HG03175 (cell line): Measurements from ENCODE around the gene HIVEP3.
A peak's percentile ranks its signal among the peaks of the same experiment; 100 is the strongest.
"Not testable (repeated sequence)": the region's sequence is repeated elsewhere in the genome, so short reads cannot be mapped to it uniquely, and the experiment has no call there.

Experiments
- ATAC-seq: cut with Tn5 transposase; IDR thresholded peaks from one replicate; pipeline ENCODE4 v1.9.1; 2021; ENCODE audit warnings: mild to moderate bottlenecking, moderate library complexity; ENCODE audit not compliant: unreplicated experiment

Gene HIVEP3

GRCh38 chr1:41924911-41925310, 6.2 kb upstream of the HIVEP3 start:
- no peak for ATAC-seq

- ATAC-seq, result not testable (repeated sequence)
These were observed 2.5 kb upstream of the HIVEP3 start for GRCh38 chr1:41921271-41921670.

- no peak for ATAC-seq
These were observed 1.9 kb upstream of the HIVEP3 start for GRCh38 chr1:41920658-41921057.

GRCh38 chr1:41919764-41920397, 1.2 kb upstream of the HIVEP3 start:
- peak; percentile 78 for ATAC-seq

GRCh38 chr1:41919131-41919530, 409 bp upstream of the HIVEP3 start:
- no peak for ATAC-seq

GRCh38 chr1:41917835-41918449, 780 bp downstream of the HIVEP3 start:
- no peak for ATAC-seq

GRCh38 chr1:41917076-41917475, 1.6 kb downstream of the HIVEP3 start:
- ATAC-seq, result no peak

- ATAC-seq, result no peak
These were observed 2.7 kb downstream of the HIVEP3 start for GRCh38 chr1:41915786-41916571.

- no peak for ATAC-seq
These were observed 4.2 kb downstream of the HIVEP3 start for GRCh38 chr1:41914516-41914915.

GRCh38 chr1:41913014-41913413, 5.7 kb downstream of the HIVEP3 start:
- ATAC-seq, result no peak

- ATAC-seq, result no peak
These were observed 10.3 kb downstream of the HIVEP3 start for GRCh38 chr1:41908288-41908895.

- ATAC-seq, result no peak
These were observed 11.3 kb downstream of the HIVEP3 start for GRCh38 chr1:41907446-41907845.

- ATAC-seq, result no peak
These were observed 11.8 kb downstream of the HIVEP3 start for GRCh38 chr1:41906943-41907342.

- no peak for ATAC-seq
These were observed 13.5 kb downstream of the HIVEP3 start for GRCh38 chr1:41905093-41905675.

GRCh38 chr1:41902664-41903063, 16.1 kb downstream of the HIVEP3 start:
- no peak for ATAC-seq

GRCh38 chr1:41902159-41902577, 16.6 kb downstream of the HIVEP3 start:
- no peak for ATAC-seq

- no peak for ATAC-seq
These were observed 17.2 kb downstream of the HIVEP3 start for GRCh38 chr1:41901551-41901950.

GRCh38 chr1:41900603-41901444, 17.9 kb downstream of the HIVEP3 start:
- no peak for ATAC-seq

GRCh38 chr1:41898191-41898713, 20.5 kb downstream of the HIVEP3 start:
- ATAC-seq, result no peak

GRCh38 chr1:41895552-41895951, 23.2 kb downstream of the HIVEP3 start:
- no peak for ATAC-seq
